Measurements from ENCODE around the gene PCMT1.

PCMT1 gene

DNA sequence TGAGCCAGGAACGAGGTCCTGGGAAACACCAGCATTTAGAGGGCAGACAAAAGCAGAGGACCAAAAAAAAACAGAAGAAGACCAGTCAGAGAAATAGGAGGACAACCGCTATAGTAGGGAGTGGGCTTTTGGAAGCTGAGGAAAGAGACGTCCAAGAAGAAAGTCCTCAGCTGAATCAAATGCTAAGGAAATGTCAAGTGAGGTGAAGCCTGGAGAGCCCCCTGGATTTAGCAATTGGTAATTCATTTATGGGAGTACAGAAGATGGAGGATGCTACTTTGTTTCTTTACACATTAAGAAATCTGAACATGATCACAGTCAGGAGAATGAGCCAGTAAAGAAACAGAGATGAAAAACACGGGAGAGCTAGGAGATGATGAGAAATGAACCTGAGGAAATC lies 73.5 kb downstream of the PCMT1 start:
- no peak overlapping the region for H3K14ac ChIP-seq (ENCODE audit: low read length)
- H3K4me1 ChIP-seq (ENCODE audit: control insufficient read depth in 1 of 2, insufficient read depth in 2 of 2, low read length in 2 of 2): no peaks in the 10 kb centered on the region

DNA sequence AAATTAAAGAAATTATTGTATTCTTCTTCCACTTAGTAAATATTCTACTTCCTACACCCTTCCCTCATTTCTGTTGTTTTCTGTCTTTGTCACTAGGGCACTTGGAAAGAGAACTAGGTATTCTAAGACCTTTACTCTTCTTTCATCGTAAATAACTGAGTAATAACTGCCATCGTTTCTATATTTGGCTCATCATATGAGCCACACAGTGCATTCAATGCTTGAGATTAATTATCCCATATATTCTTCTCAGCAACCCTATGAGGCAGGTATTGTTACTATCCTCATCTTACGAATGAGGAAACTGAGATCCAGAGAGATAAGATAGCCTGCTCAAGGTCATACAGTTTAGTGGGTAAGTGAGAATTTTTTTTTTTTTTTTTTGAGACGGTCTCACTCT lies 75.8 kb downstream of the PCMT1 start:
- Histone ChIP-seq H2BK120ac (ENCODE audit: insufficient read depth, low read length, poor library complexity) (no peak overlapping the region), H3K9me3 (ENCODE audit: insufficient read depth, low read depth, low read length) (no peaks in the 10 kb centered on the region), H3K27ac (ENCODE audit: low read depth, low read length) (no peak overlapping the region), H4K8ac (ENCODE audit: low read depth, low read length) (no peak overlapping the region), H2BK5ac (ENCODE audit: low read depth, low read length, poor library complexity) (no peak overlapping the region), H4K91ac (ENCODE audit: low read depth, low read length) (no peak overlapping the region), H3K79me2 (ENCODE audit: control insufficient read depth, insufficient read depth, low read length, poor library complexity) (no peaks in the 10 kb centered on the region), H2BK12ac (ENCODE audit: low read length) (no peak overlapping the region), H3K14ac (ENCODE audit: low read length) (no peak overlapping the region), H3K79me1 (ENCODE audit: low read length) (no peaks in the 10 kb centered on the region), H4K12ac (ENCODE audit: low read depth, low read length) (no peak overlapping the region), H3K18ac (ENCODE audit: low read length) (no peak overlapping the region), H3K4me3 (ENCODE audit: low read depth, low read length) (no peak overlapping the region), H3K27me3 (ENCODE audit: insufficient read depth, low read length) (no peaks in the 10 kb centered on the region), H3K36me3 (ENCODE audit: control insufficient read depth in 1 of 2, insufficient read depth in 2 of 2, low read length in 2 of 2) (peaks cover 0 to 2% of the 10 kb centered on the region in 2 experiments), H2AFZ (ENCODE audit: insufficient read depth, low read length, poor library complexity) (no peak overlapping the region), H3K4me2 (ENCODE audit: low read length) (no peak overlapping the region), H3K4me1 (ENCODE audit: control insufficient read depth in 1 of 2, insufficient read depth in 2 of 2, low read length in 2 of 2) (no peaks in the 10 kb centered on the region), H2AK5ac (ENCODE audit: low read length) (no peak overlapping the region), H3K23ac (ENCODE audit: low read length) (no peak overlapping the region), H3K4ac (ENCODE audit: low read depth, low read length) (no peak overlapping the region), H3K9ac (ENCODE audit: low read length) (no peak overlapping the region)
- WGBS (ENCODE audit: extremely low coverage, insufficient coverage, insufficient read length): no CpG with 5 or more reads among the region's 4 CpGs
- no peak for DNase-seq

More for the DNA sequence above, 73.5 kb downstream of the PCMT1 start:
- no peak overlapping the region for H3K4ac ChIP-seq (ENCODE audit: low read depth, low read length)
- no peaks in the 10 kb centered on the region for H3K79me1 ChIP-seq (ENCODE audit: low read length)
- DNase-seq: no peak
- H4K91ac ChIP-seq (ENCODE audit: low read depth, low read length): no peak overlapping the region
- WGBS (ENCODE audit: extremely low coverage, insufficient coverage, insufficient read length): no CpG with 5 or more reads among the region's 4 CpGs
- no peak overlapping the region for H2AFZ ChIP-seq (ENCODE audit: insufficient read depth, low read length, poor library complexity)
- no peak overlapping the region for H2AK5ac ChIP-seq (ENCODE audit: low read length)
- peaks cover 0 to 2% of the 10 kb centered on the region in 2 experiments for H3K36me3 ChIP-seq (ENCODE audit: control insufficient read depth in 1 of 2, insufficient read depth in 2 of 2, low read length in 2 of 2)
- no peaks in the 10 kb centered on the region for H3K79me2 ChIP-seq (ENCODE audit: control insufficient read depth, insufficient read depth, low read length, poor library complexity)
- H3K9me3 ChIP-seq (ENCODE audit: insufficient read depth, low read depth, low read length): no peaks in the 10 kb centered on the region
- no peak overlapping the region for H3K18ac ChIP-seq (ENCODE audit: low read length)
- H3K4me3 ChIP-seq (ENCODE audit: low read depth, low read length): no peak overlapping the region
- H3K9ac ChIP-seq (ENCODE audit: low read length): no peak overlapping the region
- no peak overlapping the region for H2BK12ac ChIP-seq (ENCODE audit: low read length)
- H3K23ac ChIP-seq (ENCODE audit: low read length): no peak overlapping the region
- no peak overlapping the region for H3K27ac ChIP-seq (ENCODE audit: low read depth, low read length)
- no peak overlapping the region for H3K4me2 ChIP-seq (ENCODE audit: low read length)
- no peak overlapping the region for H2BK5ac ChIP-seq (ENCODE audit: low read depth, low read length, poor library complexity)
- H3K27me3 ChIP-seq (ENCODE audit: insufficient read depth, low read length): no peaks in the 10 kb centered on the region
- no peak overlapping the region for H4K12ac ChIP-seq (ENCODE audit: low read depth, low read length)
- no peak overlapping the region for H2BK120ac ChIP-seq (ENCODE audit: insufficient read depth, low read length, poor library complexity)
- H4K8ac ChIP-seq (ENCODE audit: low read depth, low read length): no peak overlapping the region

DNA sequence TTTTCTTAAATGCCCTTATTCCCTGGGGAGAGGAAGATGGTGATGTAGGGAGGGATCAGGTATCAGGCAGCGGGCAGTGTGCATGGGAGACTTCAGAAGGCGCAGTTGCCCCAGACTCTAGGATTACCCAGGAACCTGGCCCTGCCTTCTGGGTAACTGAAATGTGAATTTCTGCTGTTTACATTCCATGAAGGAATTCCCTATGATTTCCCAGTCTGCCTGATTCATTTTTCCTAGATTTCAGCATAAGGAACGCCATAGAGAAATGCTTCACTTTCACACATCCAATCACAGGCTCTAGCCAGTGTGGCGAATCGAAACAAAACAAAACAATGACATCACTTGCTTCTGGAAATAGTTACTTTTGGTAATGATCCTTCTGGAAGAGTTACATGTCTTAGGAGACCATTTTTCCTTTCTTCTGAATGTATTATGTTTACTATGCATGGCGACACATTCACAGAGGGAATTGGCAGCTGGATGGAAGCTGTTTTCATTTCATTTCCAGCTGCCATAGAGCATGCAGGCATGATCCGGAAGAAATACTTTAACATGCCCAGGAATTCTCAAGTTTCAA lies 81.3 kb downstream of the PCMT1 start:
- Histone ChIP-seq H2AK5ac (ENCODE audit: low read length) (no peak overlapping the region), H3K9ac (ENCODE audit: low read length) (no peak overlapping the region), H3K79me1 (ENCODE audit: low read length) (no peaks in the 10 kb centered on the region), H4K12ac (ENCODE audit: low read depth, low read length) (no peak overlapping the region), H3K4me3 (ENCODE audit: low read depth, low read length) (no peak overlapping the region), H3K23ac (ENCODE audit: low read length) (no peak overlapping the region), H2AFZ (ENCODE audit: insufficient read depth, low read length, poor library complexity) (no peak overlapping the region), H2BK120ac (ENCODE audit: insufficient read depth, low read length, poor library complexity) (no peak overlapping the region), H3K4me1 (ENCODE audit: control insufficient read depth in 1 of 2, insufficient read depth in 2 of 2, low read length in 2 of 2) (no peaks in the 10 kb centered on the region), H3K4me2 (ENCODE audit: low read length) (no peak overlapping the region), H2BK5ac (ENCODE audit: low read depth, low read length, poor library complexity) (no peak overlapping the region), H2BK12ac (ENCODE audit: low read length) (no peak overlapping the region), H3K36me3 (ENCODE audit: control insufficient read depth in 1 of 2, insufficient read depth in 2 of 2, low read length in 2 of 2) (peaks cover 0 to 2% of the 10 kb centered on the region in 2 experiments), H3K9me3 (ENCODE audit: insufficient read depth, low read depth, low read length) (peaks cover 1% of the 10 kb centered on the region), H3K4ac (ENCODE audit: low read depth, low read length) (no peak overlapping the region), H4K8ac (ENCODE audit: low read depth, low read length) (no peak overlapping the region), H3K18ac (ENCODE audit: low read length) (no peak overlapping the region), H3K27me3 (ENCODE audit: insufficient read depth, low read length) (no peaks in the 10 kb centered on the region), H4K91ac (ENCODE audit: low read depth, low read length) (no peak overlapping the region), H3K79me2 (ENCODE audit: control insufficient read depth, insufficient read depth, low read length, poor library complexity) (no peaks in the 10 kb centered on the region), H3K14ac (ENCODE audit: low read length) (no peak overlapping the region), H3K27ac (ENCODE audit: low read depth, low read length) (no peak overlapping the region)
- WGBS (ENCODE audit: extremely low coverage, insufficient coverage, insufficient read length): no CpG with 5 or more reads among the region's 7 CpGs
- DNase-seq: no peak

DNA sequence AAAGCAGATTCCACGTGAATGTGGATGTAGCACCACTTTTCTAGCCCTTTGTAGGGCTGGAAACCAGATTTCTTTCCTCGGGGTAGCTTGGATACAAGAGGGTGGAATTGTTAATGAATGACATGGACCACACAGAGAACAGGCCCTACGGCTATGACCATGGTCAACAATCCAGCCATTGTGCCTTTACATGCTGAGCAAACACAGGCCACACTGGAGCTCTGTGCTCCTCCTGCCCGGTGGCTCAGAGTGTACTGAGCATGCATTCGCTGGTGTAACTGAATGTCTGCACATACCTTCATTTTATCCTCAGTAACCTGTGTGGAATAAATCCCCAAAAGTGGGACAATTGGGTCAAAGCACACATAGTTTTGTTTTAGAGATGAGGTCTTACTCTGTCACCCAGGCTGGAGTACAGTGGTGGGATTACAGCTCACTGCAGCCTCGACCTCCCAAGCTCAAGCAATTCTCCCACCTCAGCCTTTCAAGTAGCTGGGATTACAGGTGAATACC lies 81.8 kb downstream of the PCMT1 start:
- Histone ChIP-seq H3K4me1 (ENCODE audit: control insufficient read depth in 1 of 2, insufficient read depth in 2 of 2, low read length in 2 of 2) (no peaks in the 10 kb centered on the region), H3K36me3 (ENCODE audit: control insufficient read depth in 1 of 2, insufficient read depth in 2 of 2, low read length in 2 of 2) (no peaks in the 10 kb centered on the region), H3K4me2 (ENCODE audit: low read length) (no peak overlapping the region), H3K79me1 (ENCODE audit: low read length) (no peaks in the 10 kb centered on the region), H2BK12ac (ENCODE audit: low read length) (no peak overlapping the region), H3K18ac (ENCODE audit: low read length) (no peak overlapping the region), H3K23ac (ENCODE audit: low read length) (no peak overlapping the region), H3K79me2 (ENCODE audit: control insufficient read depth, insufficient read depth, low read length, poor library complexity) (no peaks in the 10 kb centered on the region), H3K9ac (ENCODE audit: low read length) (no peak overlapping the region), H3K9me3 (ENCODE audit: insufficient read depth, low read depth, low read length) (peaks cover 1% of the 10 kb centered on the region), H3K4ac (ENCODE audit: low read depth, low read length) (no peak overlapping the region), H2BK5ac (ENCODE audit: low read depth, low read length, poor library complexity) (no peak overlapping the region), H4K12ac (ENCODE audit: low read depth, low read length) (no peak overlapping the region), H4K8ac (ENCODE audit: low read depth, low read length) (no peak overlapping the region), H3K4me3 (ENCODE audit: low read depth, low read length) (no peak overlapping the region), H3K14ac (ENCODE audit: low read length) (no peak overlapping the region), H2AFZ (ENCODE audit: insufficient read depth, low read length, poor library complexity) (no peak overlapping the region), H3K27ac (ENCODE audit: low read depth, low read length) (no peak overlapping the region), H2AK5ac (ENCODE audit: low read length) (no peak overlapping the region), H4K91ac (ENCODE audit: low read depth, low read length) (no peak overlapping the region), H3K27me3 (ENCODE audit: insufficient read depth, low read length) (no peaks in the 10 kb centered on the region), H2BK120ac (ENCODE audit: insufficient read depth, low read length, poor library complexity) (no peak overlapping the region)
- no peak for DNase-seq
- WGBS (ENCODE audit: extremely low coverage, insufficient coverage, insufficient read length): no CpG with 5 or more reads among the region's 6 CpGs

Data from trophoblast cell (in vitro differentiated cells and primary cell).